Measurements from ENCODE around the gene FAM9C. TPM values are rescaled to one million over a fixed set of nuclear protein-coding genes. Genes with fewer than 3 reads are reported as not detected.
A peak's percentile ranks its signal among the peaks of the same experiment; 100 is the strongest.
"Not testable (repeated sequence)": the region's sequence is repeated elsewhere in the genome, so short reads cannot be mapped to it uniquely, and the experiment has no call there.

Gene FAM9C
- total RNA-seq: not detected

DNA sequence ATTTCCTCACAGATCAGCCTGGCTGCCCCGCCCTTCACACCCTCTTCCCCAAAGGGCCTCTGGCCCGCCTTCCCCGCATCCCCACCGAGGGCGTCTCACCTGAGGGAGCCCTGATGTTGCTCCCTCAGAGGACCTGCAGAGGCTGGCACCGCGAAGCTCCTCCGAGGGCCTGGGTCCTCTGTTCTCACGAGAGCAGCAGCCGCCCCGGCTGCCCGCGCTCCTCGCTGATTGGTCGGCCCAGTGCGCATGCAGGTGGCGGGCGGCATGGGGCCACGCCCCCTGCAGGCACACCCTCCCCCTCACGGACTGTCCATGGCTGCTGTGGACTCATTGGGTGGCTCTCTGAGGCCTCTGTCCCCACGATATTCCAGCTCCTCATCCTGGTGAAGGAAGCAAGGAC lies at the start of gene FAM9C:
FAM9C (minus strand) TSS at position 180 of the 400 bp plus-strand sequence. CDS start 831 bp downstream, outside the sequence.
- H3K36me3 Mint-ChIP-seq (ENCODE audit: low read depth): no peaks in the 10 kb centered on the region
- intact Hi-C loops (cut with DNase I, micrococcal nuclease): no loop called here
- H3K27ac Mint-ChIP-seq: no peak within 1 kb of the TSS
- no peak within 1 kb of the TSS for H3K4me3 Mint-ChIP-seq
- H3K9me3 Mint-ChIP-seq (ENCODE audit: low read depth): no peaks in the 10 kb centered on the region
- CTCF ChIA-PET: no interaction called here
- no peaks in the 10 kb centered on the region for H3K27me3 Mint-ChIP-seq
- no peak for DNase-seq
- POLR2A ChIA-PET: no interaction called here
- H3K4me1 Mint-ChIP-seq: peaks cover 48% of the 10 kb centered on the region
- ATAC-seq: no peak

- POLR2A ChIA-PET: no interaction called here
Observed at GRCh38 chrX:13093529-13094140, 49.2 kb upstream of the FAM9C start.

GRCh38 chrX:13092455-13092941 lies 48.1 kb upstream of the FAM9C start:
- intact Hi-C loops (cut with DNase I, micrococcal nuclease): loop anchor here (1.0 to 10.0 kb wide), 17 partner anchors 16 to 935 kb away; partner anchors contain the start of genes GEMIN8 (in 2 of the 2), OFD1 (in 1 of the 2), TCEANC (in 1 of the 2) and TRAPPC2 (in 1 of the 2)

More at GRCh38 chrX:13093529-13094140, 49.2 kb upstream of the FAM9C start:
- DNase-seq (peak; percentile 57), ATAC-seq (peak; percentile 62)
- intact Hi-C loops (cut with DNase I, micrococcal nuclease): loop anchor here (2.0 to 10.0 kb wide), 12 partner anchors 17 to 934 kb away; partner anchors contain the start of genes GEMIN8 (in 2 of the 2), OFD1 (in 1 of the 2), TCEANC (in 1 of the 2) and TRAPPC2 (in 1 of the 2)
- CTCF ChIA-PET: interaction anchor here (0.5 to 4.0 kb wide), 2 partner anchors 144 to 190 kb away, joined by 3 to 28 read pairs; no protein-coding TSS in a partner anchor
- Mint-ChIP-seq H3K36me3 (ENCODE audit: low read depth) (peaks cover 4% of the 10 kb centered on the region), H3K4me3 (peak overlapping the region; percentile 66), H3K9me3 (ENCODE audit: low read depth) (no peaks in the 10 kb centered on the region), H3K27me3 (no peaks in the 10 kb centered on the region), H3K4me1 (peaks cover 78% of the 10 kb centered on the region), H3K27ac (peak overlapping the region; percentile 95)

GRCh38 chrX:13091111-13091765 lies 46.8 kb upstream of the FAM9C start:
- ATAC-seq: peak; percentile 2
- H3K27ac Mint-ChIP-seq: peak overlapping the region; percentile 95
- intact Hi-C loops (cut with DNase I, micrococcal nuclease): loop anchor here (2.0 to 10.0 kb wide), 10 partner anchors 76 to 936 kb away; partner anchors contain the start of genes GEMIN8 (in 2 of the 2), OFD1 (in 1 of the 2), TCEANC (in 1 of the 2) and TRAPPC2 (in 1 of the 2)
- ChIA-PET POLR2A (interaction anchor here (0.8 to 2.3 kb wide), 12 partner anchors 9 to 397 kb away, joined by 3 to 16 read pairs (median 5); no protein-coding TSS in a partner anchor), CTCF (interaction anchor here (0.7 to 4.0 kb wide), 15 partner anchors 9 to 571 kb away, joined by 3 to 28 read pairs (median 5); partner anchors contain the start of gene TMSB4X)
- peaks cover 89% of the 10 kb centered on the region for H3K4me1 Mint-ChIP-seq
- H3K27me3 Mint-ChIP-seq: no peaks in the 10 kb centered on the region
- DNase-seq: peak; percentile 41
- peak overlapping the region; percentile 54 for H3K4me3 Mint-ChIP-seq
- H3K9me3 Mint-ChIP-seq (ENCODE audit: low read depth): no peaks in the 10 kb centered on the region
- peaks cover 4% of the 10 kb centered on the region for H3K36me3 Mint-ChIP-seq (ENCODE audit: low read depth)

More at GRCh38 chrX:13092455-13092941, 48.1 kb upstream of the FAM9C start:
- H3K4me3 Mint-ChIP-seq: peak overlapping the region; percentile 66
- ChIA-PET POLR2A (interaction anchor here (0.6 to 2.3 kb wide), 7 partner anchors 11 to 396 kb away, joined by 3 to 11 read pairs (median 6); no protein-coding TSS in a partner anchor), CTCF (interaction anchor here (0.6 to 4.0 kb wide), 15 partner anchors 10 to 396 kb away, joined by 3 to 28 read pairs (median 5); no protein-coding TSS in a partner anchor)
- peaks cover 4% of the 10 kb centered on the region for H3K36me3 Mint-ChIP-seq (ENCODE audit: low read depth)
- DNase-seq (peak; percentile 87), ATAC-seq (peak; percentile 61)
- H3K4me1 Mint-ChIP-seq: peaks cover 86% of the 10 kb centered on the region
- no peaks in the 10 kb centered on the region for H3K27me3 Mint-ChIP-seq
- no peaks in the 10 kb centered on the region for H3K9me3 Mint-ChIP-seq (ENCODE audit: low read depth)
- peak overlapping the region; percentile 95 for H3K27ac Mint-ChIP-seq

- peak; percentile 46 for DNase-seq
Observed at GRCh38 chrX:13090339-13091110, 46.1 kb upstream of the FAM9C start.

DNA sequence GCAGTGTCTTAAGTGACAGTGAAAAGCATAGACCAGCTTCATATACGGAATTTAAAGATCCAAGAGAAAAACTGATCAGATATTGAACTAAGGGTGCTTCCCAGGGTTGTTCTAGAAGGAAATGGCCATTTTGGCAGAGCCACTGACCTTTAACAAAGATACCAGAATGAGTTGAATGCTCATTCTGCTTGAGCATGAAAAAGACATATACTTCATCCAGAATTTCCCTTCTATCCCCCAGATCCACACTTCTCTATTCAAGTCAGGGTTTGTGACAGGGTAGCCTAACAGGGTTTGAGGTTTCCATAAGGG lies 45.6 kb upstream of the FAM9C start:
- CTCF ChIA-PET: interaction anchor here (0.7 to 3.6 kb wide), 6 partner anchors 11 to 398 kb away, joined by 3 to 20 read pairs (median 4); no protein-coding TSS in a partner anchor
- H3K9me3 Mint-ChIP-seq (ENCODE audit: low read depth): no peaks in the 10 kb centered on the region
- intact Hi-C loops (cut with DNase I, micrococcal nuclease): loop anchor here (2.0 to 10.0 kb wide), 10 partner anchors 77 to 937 kb away; partner anchors contain the start of genes GEMIN8 (in 2 of the 2), OFD1 (in 1 of the 2), TCEANC (in 1 of the 2) and TRAPPC2 (in 1 of the 2)
- peaks cover 91% of the 10 kb centered on the region for H3K4me1 Mint-ChIP-seq
- POLR2A ChIA-PET: interaction anchor here (1.1 to 1.4 kb wide), 3 partner anchors 8 to 143 kb away, joined by 3 to 16 read pairs (median 3); no protein-coding TSS in a partner anchor
- H3K27ac Mint-ChIP-seq: peak overlapping the region; percentile 95
- DNase-seq (no peak), ATAC-seq (peak; percentile 17)
- H3K4me3 Mint-ChIP-seq: peak overlapping the region; percentile 54
- peaks cover 4% of the 10 kb centered on the region for H3K36me3 Mint-ChIP-seq (ENCODE audit: low read depth)
- H3K27me3 Mint-ChIP-seq: no peaks in the 10 kb centered on the region

More at GRCh38 chrX:13090339-13091110, 46.1 kb upstream of the FAM9C start:
- no peak for ATAC-seq
- POLR2A ChIA-PET: interaction anchor here (0.9 to 2.3 kb wide), 10 partner anchors 8 to 143 kb away, joined by 3 to 16 read pairs (median 5); no protein-coding TSS in a partner anchor
- H3K36me3 Mint-ChIP-seq (ENCODE audit: low read depth): peaks cover 4% of the 10 kb centered on the region
- peak overlapping the region; percentile 54 for H3K4me3 Mint-ChIP-seq
- H3K27me3 Mint-ChIP-seq: no peaks in the 10 kb centered on the region
- CTCF ChIA-PET: interaction anchor here (0.7 to 4.0 kb wide), 13 partner anchors 9 to 397 kb away, joined by 3 to 28 read pairs (median 6); partner anchors contain the start of gene TMSB4X
- H3K27ac Mint-ChIP-seq: peak overlapping the region; percentile 95
- intact Hi-C loops (cut with DNase I, micrococcal nuclease): loop anchor here (2.0 to 10.0 kb wide), 10 partner anchors 77 to 937 kb away; partner anchors contain the start of genes GEMIN8 (in 2 of the 2), OFD1 (in 1 of the 2), TCEANC (in 1 of the 2) and TRAPPC2 (in 1 of the 2)
- peaks cover 90% of the 10 kb centered on the region for H3K4me1 Mint-ChIP-seq
- H3K9me3 Mint-ChIP-seq (ENCODE audit: low read depth): no peaks in the 10 kb centered on the region

DNA sequence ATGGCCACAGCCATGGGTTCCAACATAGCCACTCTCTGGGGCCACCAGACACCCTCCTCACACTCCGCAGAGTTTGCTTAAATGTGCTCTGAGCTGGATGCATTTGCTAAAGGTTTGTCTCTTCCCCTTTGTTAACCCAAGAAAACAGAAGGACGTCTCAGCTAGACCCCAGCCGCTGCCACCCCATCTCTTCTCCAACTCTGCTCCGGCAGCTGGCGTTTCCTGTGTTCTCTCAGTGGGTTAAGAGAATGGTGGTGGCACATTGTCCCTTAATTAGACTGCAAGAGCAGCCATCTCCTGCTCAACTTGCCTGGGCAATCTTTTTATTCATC lies 43.7 kb upstream of the FAM9C start:
- intact Hi-C loops (cut with DNase I, micrococcal nuclease): no loop called here
- no peaks in the 10 kb centered on the region for H3K27me3 Mint-ChIP-seq
- POLR2A ChIA-PET: interaction anchor here (1.0 to 2.8 kb wide), 6 partner anchors 12 to 138 kb away, joined by 3 to 19 read pairs (median 3); no protein-coding TSS in a partner anchor
- H3K4me3 Mint-ChIP-seq: peak overlapping the region; percentile 69
- H3K36me3 Mint-ChIP-seq (ENCODE audit: low read depth): peaks cover 4% of the 10 kb centered on the region
- peak; percentile 33 for DNase-seq
- no peaks in the 10 kb centered on the region for H3K9me3 Mint-ChIP-seq (ENCODE audit: low read depth)
- peak overlapping the region; percentile 92 for H3K27ac Mint-ChIP-seq
- peaks cover 88% of the 10 kb centered on the region for H3K4me1 Mint-ChIP-seq
- CTCF ChIA-PET: interaction anchor here (0.9 to 3.6 kb wide), 7 partner anchors 9 to 400 kb away, joined by 3 to 18 read pairs (median 4); no protein-coding TSS in a partner anchor
- ATAC-seq: peak; percentile 3

- Mint-ChIP-seq H3K9me3 (ENCODE audit: low read depth) (no peaks in the 10 kb centered on the region), H3K36me3 (ENCODE audit: low read depth) (peaks cover 1% of the 10 kb centered on the region), H3K4me1 (peaks cover 88% of the 10 kb centered on the region), H3K27ac (peak overlapping the region; percentile 92), H3K27me3 (no peaks in the 10 kb centered on the region), H3K4me3 (peak overlapping the region; percentile 69)
- intact Hi-C loops (cut with DNase I, micrococcal nuclease): loop anchor here (1.0 to 2.0 kb wide), 5 partner anchors 11 to 88 kb away; no protein-coding TSS in a partner anchor
- ChIA-PET CTCF (interaction anchor here (0.8 to 3.6 kb wide), 10 partner anchors 9 to 401 kb away, joined by 3 to 18 read pairs (median 4); partner anchors contain the start of gene TMSB4X), POLR2A (interaction anchor here (0.9 to 2.8 kb wide), 11 partner anchors 11 to 140 kb away, joined by 3 to 19 read pairs (median 3); no protein-coding TSS in a partner anchor)
- ATAC-seq (peak; percentile 66), DNase-seq (peak; percentile 69)
Observed at GRCh38 chrX:13087322-13088155, 43.1 kb upstream of the FAM9C start.

DNA sequence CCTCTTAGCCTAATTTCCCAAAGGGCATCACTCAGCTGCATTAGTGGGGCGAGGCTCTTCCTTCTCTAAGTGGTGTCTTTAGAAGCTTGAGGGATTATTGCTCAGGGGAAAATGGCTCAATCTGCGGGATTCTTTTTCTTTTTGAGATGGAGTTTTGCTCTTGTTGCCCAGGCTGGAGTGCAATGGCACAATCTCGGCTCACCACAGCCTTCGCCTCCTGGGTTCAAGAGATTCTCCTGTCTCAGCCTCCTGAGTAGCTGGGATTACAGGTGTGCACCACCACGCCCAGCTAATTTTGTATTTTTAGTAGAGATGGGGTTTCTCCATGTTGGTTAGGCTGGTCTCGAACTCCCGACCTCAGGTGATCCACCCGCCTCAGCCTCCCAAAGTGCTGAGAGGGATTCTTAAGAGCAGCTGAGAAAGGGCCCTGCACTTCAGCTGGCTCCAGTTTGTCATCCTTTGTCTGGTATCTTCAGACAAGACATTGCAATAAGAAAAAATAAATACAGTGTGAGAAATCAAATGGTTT lies 42.4 kb upstream of the FAM9C start:
- ChIA-PET CTCF (interaction anchor here (0.8 to 3.6 kb wide), 8 partner anchors 8 to 140 kb away, joined by 3 to 18 read pairs (median 4); partner anchors contain the start of gene TMSB4X), POLR2A (interaction anchor here (0.6 to 2.8 kb wide), 10 partner anchors 10 to 140 kb away, joined by 3 to 19 read pairs (median 3); no protein-coding TSS in a partner anchor)
- not testable (repeated sequence) for ATAC-seq; DNase-seq; H3K36me3 Mint-ChIP-seq (ENCODE audit: low read depth); H3K27me3 Mint-ChIP-seq; H3K9me3 Mint-ChIP-seq (ENCODE audit: low read depth)
- intact Hi-C loops (cut with DNase I, micrococcal nuclease): loop anchor here (1.0 to 2.0 kb wide), 5 partner anchors 11 to 88 kb away; no protein-coding TSS in a partner anchor
- H3K27ac Mint-ChIP-seq: peak overlapping the region; percentile 92
- peak overlapping the region; percentile 69 for H3K4me3 Mint-ChIP-seq
- peaks cover 90% of the 10 kb centered on the region for H3K4me1 Mint-ChIP-seq
